HepG2 (cell line): ENCODE measurements around the gene GMEB1. TPM values are rescaled to one million over a fixed set of nuclear protein-coding genes. Genes with fewer than 3 reads are reported as not detected.

Experiments used
- ADNP ChIP-seq: sonication (generic); formaldehyde crosslinking; IDR thresholded peaks from 2 replicates; pipeline ENCODE4 v1.4.0; 2020; ENCODE audit warnings: missing genetic modification reagents
- CCDC6 ChIP-seq: sonication (generic); formaldehyde crosslinking; IDR thresholded peaks from 2 replicates; pipeline ENCODE4 v1.8.1; 2022; ENCODE audit warnings: mild to moderate bottlenecking, missing genetic modification reagents, moderate library complexity
- EED ChIP-seq: sonication (generic); formaldehyde crosslinking; IDR thresholded peaks from 2 replicates; pipeline ENCODE4 v1.5.0; 2020; ENCODE audit warnings: mild to moderate bottlenecking, missing genetic modification reagents
- ERF ChIP-seq: IDR thresholded peaks from 2 replicates; pipeline ENCODE4 v1.6.1; 2018; ENCODE audit warnings: missing biosample characterization, missing genetic modification reagents
- FOXA1 ChIP-seq, 2 experiments: fragments of 450-650 bp in 1 of 2; sonication (generic) in 1 of 2; formaldehyde crosslinking in 1 of 2; IDR thresholded peaks; 2 replicates each; pipeline versions ENCODE4 v1.4.0 to v1.6.1; 2016 to 2020; ENCODE audit warnings: missing genetic modification reagents in 1 of 2
- KLF15 ChIP-seq: sonication (generic); formaldehyde crosslinking; IDR thresholded peaks from 2 replicates; pipeline ENCODE4 v1.8.1; 2023; ENCODE audit warnings: borderline replicate concordance, mild to moderate bottlenecking, inconsistent platforms, missing genetic modification reagents, mixed read lengths
- LCORL ChIP-seq, 2 experiments: fragments of 450-650 bp in 1 of 2; sonication (generic) in 1 of 2; formaldehyde crosslinking in 1 of 2; IDR thresholded peaks; 2 replicates each; pipeline versions ENCODE4 v1.5.0 to v1.6.1; 2017 to 2020; ENCODE audit warnings: antibody characterized with exemption in 1 of 2, missing genetic modification reagents in 1 of 2
- NR2F1 ChIP-seq, 2 experiments: fragments of 450-650 bp in 1 of 2; formaldehyde crosslinking in 1 of 2; IDR thresholded peaks; 2 replicates each; pipeline versions ENCODE4 v1.5.0 to v1.6.1; 2016 to 2020; ENCODE audit warnings: mild to moderate bottlenecking in 1 of 2, missing compliant biosample characterization in 1 of 2, missing genetic modification reagents in 1 of 2, moderate library complexity in 1 of 2
- PRMT3 ChIP-seq: sonication (generic); formaldehyde crosslinking; IDR thresholded peaks from 2 replicates; pipeline ENCODE4 v1.8.1; 2022; ENCODE audit warnings: low read depth, mild to moderate bottlenecking, moderate library complexity, missing genetic modification reagents, borderline replicate concordance
- RXRA ChIP-seq: sonication (generic); formaldehyde crosslinking; IDR thresholded peaks from 2 replicates; pipeline ENCODE4 v1.5.1; 2020; ENCODE audit warnings: missing genetic modification reagents
- SALL1 ChIP-seq: sonication (generic); formaldehyde crosslinking; IDR thresholded peaks from 2 replicates; pipeline ENCODE4 v1.8.0; 2022; ENCODE audit warnings: mild to moderate bottlenecking, missing genetic modification reagents
- SPEN ChIP-seq: sonication (generic); formaldehyde crosslinking; IDR thresholded peaks from 2 replicates; pipeline ENCODE4 v1.5.1; 2020; ENCODE audit warnings: low read depth, mild to moderate bottlenecking, missing genetic modification reagents
- ZBTB42 ChIP-seq: sonication (generic); formaldehyde crosslinking; IDR thresholded peaks from 2 replicates; pipeline ENCODE4 v1.5.0; 2020; ENCODE audit warnings: mild to moderate bottlenecking, missing genetic modification reagents
- ZMYM3 ChIP-seq: sonication (generic); formaldehyde crosslinking; IDR thresholded peaks from 2 replicates; pipeline ENCODE4 v1.5.1; 2020; ENCODE audit warnings: mild to moderate bottlenecking, missing genetic modification reagents
- ZNF260 ChIP-seq: sonication (generic); formaldehyde crosslinking; IDR thresholded peaks from 2 replicates; pipeline ENCODE4 v1.4.0; 2020; ENCODE audit warnings: missing genetic modification reagents, low read depth, mild to moderate bottlenecking, borderline replicate concordance
- ZNF468 ChIP-seq: sonication (generic); formaldehyde crosslinking; IDR thresholded peaks from 2 replicates; pipeline ENCODE4 v1.8.0; 2022; ENCODE audit warnings: mild to moderate bottlenecking, moderate library complexity, missing genetic modification reagents
- ZNF746 ChIP-seq: sonication (generic); formaldehyde crosslinking; IDR thresholded peaks from 2 replicates; pipeline ENCODE4 v1.8.0; 2022; ENCODE audit warnings: mild to moderate bottlenecking, missing genetic modification reagents
- polyA plus RNA-seq, 8 experiments: library from polyadenylated mRNA; depleted of rRNA in 3 of 8; stranded (reverse) in 7 of 8; unstranded in 1 of 8; fragments of >200 nt; fragmentation: Illumina TruSeq in 4 of 8; extraction: Trizol in 4 of 8; gene quantifications; 2 replicates each; pipeline versions ENCODE4 v1.2.1 to v1.2.3, GENCODE V29; 2011 to 2016; ENCODE audit warnings: low read depth in 4 of 8, missing spikeins in 1 of 8, mixed read lengths in 1 of 8; ENCODE audit not compliant: insufficient read depth in 1 of 8
- total RNA-seq, 5 experiments: library from RNA; depleted of rRNA; stranded (reverse); fragments of >200 nt; fragmentation: Illumina TruSeq; extraction: Trizol; gene quantifications; 2 replicates each; pipeline ENCODE4 v1.2.3, GENCODE V29; 2016; ENCODE audit warnings: low read depth in 1 of 5
- TF ChIP-seq, protein P1 (sequence below): sonication (generic); formaldehyde crosslinking; IDR thresholded peaks from 2 replicates; pipeline ENCODE4 v1.4.0; 2020; ENCODE audit warnings: missing genetic modification reagents
- TF ChIP-seq, protein P2 (sequence below): sonication (generic); formaldehyde crosslinking; IDR thresholded peaks from 2 replicates; pipeline ENCODE4 v1.4.0; 2020; ENCODE audit warnings: mild to moderate bottlenecking, missing genetic modification reagents
- TF ChIP-seq, protein P3 (sequence below): IDR thresholded peaks from 2 replicates; pipeline ENCODE4 v1.6.1; 2016; ENCODE audit warnings: low read depth
- TF ChIP-seq, protein P4 (sequence below): IDR thresholded peaks from 2 replicates; pipeline ENCODE4 v1.6.1; 2016; ENCODE audit warnings: mild to moderate bottlenecking
- TF ChIP-seq, protein P5 (sequence below): IDR thresholded peaks from 2 replicates; pipeline ENCODE4 v1.6.1; 2012; ENCODE audit warnings: inconsistent platforms

Gene GMEB1
- total and polyA plus RNA-seq, 2 of the 13 experiments (the other 11 are each of a cell fraction or from before 2014, with no cell fraction given) = 3.0 to 6.0 TPM

DNA sequence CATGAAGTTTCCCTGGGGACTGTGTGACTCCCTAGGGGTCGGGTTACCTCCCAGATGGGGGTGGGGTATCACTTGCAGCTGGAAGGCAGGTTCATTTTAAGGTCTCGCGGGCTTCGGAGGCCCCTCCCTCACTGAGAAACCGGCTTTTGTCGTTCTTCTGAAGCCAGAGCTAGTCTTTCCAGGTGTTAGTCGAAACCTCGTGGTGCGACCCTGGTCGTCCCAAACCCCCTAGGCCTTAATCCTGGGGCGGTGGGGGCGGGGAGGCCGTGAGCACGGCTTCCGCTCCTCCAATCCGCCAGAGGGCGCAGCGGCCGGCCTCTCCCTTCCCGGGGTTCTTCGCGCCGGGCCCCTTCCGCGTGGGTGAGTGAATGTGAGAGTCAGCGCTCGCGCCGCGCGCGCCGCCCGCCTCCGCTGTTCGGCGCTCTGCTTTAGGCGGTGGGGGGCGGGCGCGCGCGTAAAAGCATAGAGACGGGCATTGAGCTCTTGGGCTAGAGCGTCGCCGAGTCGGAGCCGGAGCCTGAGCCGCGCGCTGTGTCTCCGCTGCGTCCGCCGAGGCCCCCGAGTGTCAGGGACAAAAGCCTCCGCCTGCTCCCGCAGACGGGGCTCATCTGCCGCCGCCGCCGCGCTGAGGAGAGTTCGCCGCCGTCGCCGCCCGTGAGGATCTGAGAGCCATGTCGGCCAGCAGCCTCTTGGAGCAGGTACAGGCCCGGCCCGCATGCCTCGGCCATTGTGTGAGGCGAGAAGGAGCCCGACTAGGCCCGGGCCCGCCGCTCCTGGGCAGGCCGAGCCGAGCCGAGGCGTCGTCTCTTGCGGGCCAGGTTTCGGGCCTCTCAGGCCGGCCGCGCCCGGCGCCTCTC lies 68.1 kb downstream of the GMEB1 start, which contains the start of gene YTHDF2 (continued):
- TF ChIP-seq, protein P1, sequence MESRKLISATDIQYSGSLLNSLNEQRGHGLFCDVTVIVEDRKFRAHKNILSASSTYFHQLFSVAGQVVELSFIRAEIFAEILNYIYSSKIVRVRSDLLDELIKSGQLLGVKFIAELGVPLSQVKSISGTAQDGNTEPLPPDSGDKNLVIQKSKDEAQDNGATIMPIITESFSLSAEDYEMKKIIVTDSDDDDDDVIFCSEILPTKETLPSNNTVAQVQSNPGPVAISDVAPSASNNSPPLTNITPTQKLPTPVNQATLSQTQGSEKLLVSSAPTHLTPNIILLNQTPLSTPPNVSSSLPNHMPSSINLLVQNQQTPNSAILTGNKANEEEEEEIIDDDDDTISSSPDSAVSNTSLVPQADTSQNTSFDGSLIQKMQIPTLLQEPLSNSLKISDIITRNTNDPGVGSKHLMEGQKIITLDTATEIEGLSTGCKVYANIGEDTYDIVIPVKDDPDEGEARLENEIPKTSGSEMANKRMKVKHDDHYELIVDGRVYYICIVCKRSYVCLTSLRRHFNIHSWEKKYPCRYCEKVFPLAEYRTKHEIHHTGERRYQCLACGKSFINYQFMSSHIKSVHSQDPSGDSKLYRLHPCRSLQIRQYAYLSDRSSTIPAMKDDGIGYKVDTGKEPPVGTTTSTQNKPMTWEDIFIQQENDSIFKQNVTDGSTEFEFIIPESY (CRISPR knock-in tag) = peak; percentile 60
- TF ChIP-seq SPEN (CRISPR knock-in tag) = peak; percentile 91
- TF ChIP-seq, protein P2, sequence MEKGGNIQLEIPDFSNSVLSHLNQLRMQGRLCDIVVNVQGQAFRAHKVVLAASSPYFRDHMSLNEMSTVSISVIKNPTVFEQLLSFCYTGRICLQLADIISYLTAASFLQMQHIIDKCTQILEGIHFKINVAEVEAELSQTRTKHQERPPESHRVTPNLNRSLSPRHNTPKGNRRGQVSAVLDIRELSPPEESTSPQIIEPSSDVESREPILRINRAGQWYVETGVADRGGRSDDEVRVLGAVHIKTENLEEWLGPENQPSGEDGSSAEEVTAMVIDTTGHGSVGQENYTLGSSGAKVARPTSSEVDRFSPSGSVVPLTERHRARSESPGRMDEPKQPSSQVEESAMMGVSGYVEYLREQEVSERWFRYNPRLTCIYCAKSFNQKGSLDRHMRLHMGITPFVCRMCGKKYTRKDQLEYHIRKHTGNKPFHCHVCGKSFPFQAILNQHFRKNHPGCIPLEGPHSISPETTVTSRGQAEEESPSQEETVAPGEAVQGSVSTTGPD (CRISPR knock-in tag) = no peak
- no peak for TF ChIP-seq FOXA1 (IDR thresholded peaks at IDR 0.05)
- no peak for TF ChIP-seq FOXA1 (CRISPR knock-in tag; IDR thresholded peaks at IDR 0.05)
- no peak for TF ChIP-seq PRMT3 (CRISPR knock-in tag)
- peak; percentile 90 for TF ChIP-seq SALL1 (CRISPR knock-in tag)
- TF ChIP-seq ZNF468 (CRISPR knock-in tag) = no peak
- no peak for TF ChIP-seq LCORL (IDR thresholded peaks at IDR 0.05)
- TF ChIP-seq LCORL (CRISPR knock-in tag; IDR thresholded peaks at IDR 0.05) = peak; percentile 86; the same call in 1 of the 2 replicates
- TF ChIP-seq KLF15 = no peak; the same call in 1 of the 2 replicates
- 0 out of 2 replicates have a peak, but pooled peaks have one; percentile 76 for TF ChIP-seq ERF
- TF ChIP-seq, protein P3, sequence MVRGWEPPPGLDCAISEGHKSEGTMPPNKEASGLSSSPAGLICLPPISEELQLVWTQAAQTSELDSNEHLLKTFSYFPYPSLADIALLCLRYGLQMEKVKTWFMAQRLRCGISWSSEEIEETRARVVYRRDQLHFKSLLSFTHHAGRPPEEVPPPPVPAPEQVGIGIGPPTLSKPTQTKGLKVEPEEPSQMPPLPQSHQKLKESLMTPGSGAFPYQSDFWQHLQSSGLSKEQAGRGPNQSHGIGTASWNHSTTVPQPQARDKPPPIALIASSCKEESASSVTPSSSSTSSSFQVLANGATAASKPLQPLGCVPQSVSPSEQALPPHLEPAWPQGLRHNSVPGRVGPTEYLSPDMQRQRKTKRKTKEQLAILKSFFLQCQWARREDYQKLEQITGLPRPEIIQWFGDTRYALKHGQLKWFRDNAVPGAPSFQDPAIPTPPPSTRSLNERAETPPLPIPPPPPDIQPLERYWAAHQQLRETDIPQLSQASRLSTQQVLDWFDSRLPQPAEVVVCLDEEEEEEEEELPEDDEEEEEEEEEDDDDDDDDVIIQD (CRISPR knock-in tag) = peak; percentile 71; the same call in 1 of the 2 replicates
- TF ChIP-seq, protein P4, sequence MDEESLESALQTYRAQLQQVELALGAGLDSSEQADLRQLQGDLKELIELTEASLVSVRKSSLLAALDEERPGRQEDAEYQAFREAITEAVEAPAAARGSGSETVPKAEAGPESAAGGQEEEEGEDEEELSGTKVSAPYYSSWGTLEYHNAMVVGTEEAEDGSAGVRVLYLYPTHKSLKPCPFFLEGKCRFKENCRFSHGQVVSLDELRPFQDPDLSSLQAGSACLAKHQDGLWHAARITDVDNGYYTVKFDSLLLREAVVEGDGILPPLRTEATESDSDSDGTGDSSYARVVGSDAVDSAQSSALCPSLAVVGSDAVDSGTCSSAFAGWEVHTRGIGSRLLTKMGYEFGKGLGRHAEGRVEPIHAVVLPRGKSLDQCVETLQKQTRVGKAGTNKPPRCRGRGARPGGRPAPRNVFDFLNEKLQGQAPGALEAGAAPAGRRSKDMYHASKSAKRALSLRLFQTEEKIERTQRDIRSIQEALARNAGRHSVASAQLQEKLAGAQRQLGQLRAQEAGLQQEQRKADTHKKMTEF (CRISPR knock-in tag) = peak; percentile 94
- no peak; the same call in none of the 2 replicates for TF ChIP-seq ZBTB42
- TF ChIP-seq CCDC6 (CRISPR knock-in tag) = peak; percentile 80
- 0 out of 4 replicates have a peak, but pooled peaks of 1 of the 2 experiments have one; percentile 19 for TF ChIP-seq NR2F1 (CRISPR knock-in tag; IDR thresholded peaks at IDR 0.05)
- TF ChIP-seq, protein P5, sequence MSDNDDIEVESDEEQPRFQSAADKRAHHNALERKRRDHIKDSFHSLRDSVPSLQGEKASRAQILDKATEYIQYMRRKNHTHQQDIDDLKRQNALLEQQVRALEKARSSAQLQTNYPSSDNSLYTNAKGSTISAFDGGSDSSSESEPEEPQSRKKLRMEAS = peak; percentile 94
- TF ChIP-seq ZNF746 (CRISPR knock-in tag) = peak; percentile 38; the same call in 1 of the 2 replicates
- no peak for TF ChIP-seq ADNP (CRISPR knock-in tag)
- TF ChIP-seq ZMYM3 (CRISPR knock-in tag) = peak; percentile 72; the same call in 1 of the 2 replicates
- TF ChIP-seq ZNF260 = 0 out of 2 replicates have a peak, but pooled peaks have one; percentile 21
- TF ChIP-seq RXRA (CRISPR knock-in tag) = peak; percentile 83
- TF ChIP-seq EED (CRISPR knock-in tag) = 0 out of 2 replicates have a peak, but pooled peaks have one; percentile 51
